Activated naive CD8-positive, alpha-beta T cell treated with anti-CD3 and anti-CD28 coated beads, Interleukin-2, amount 50 U/mL, for 16 hours (primary cell): ENCODE data around the gene YWHAH.
"Not testable (repeated sequence)": the region's sequence is repeated elsewhere in the genome, so short reads cannot be mapped to it uniquely, and the experiment has no call there.

Experiments used
- DNase-seq: peaks from one replicate; pipeline ENCODE4 v3.0.0-alpha.2; 2020; ENCODE audit warnings: low read depth, low spot score

YWHAH gene

GRCh38 chr22:31980628-31981027 lies 36.3 kb downstream of the YWHAH start:
- no peak for DNase-seq

- not testable (repeated sequence) for DNase-seq
Observed at GRCh38 chr22:31981976-31982375, 37.6 kb downstream of the YWHAH start.

- DNase-seq = no peak
Observed at GRCh38 chr22:31983911-31984656, 39.7 kb downstream of the YWHAH start.

GRCh38 chr22:31987218-31987617 lies 42.9 kb downstream of the YWHAH start:
- no peak for DNase-seq

- no peak for DNase-seq
Observed at GRCh38 chr22:31991102-31991839, 46.9 kb downstream of the YWHAH start.

GRCh38 chr22:31995046-31995445 lies 50.7 kb downstream of the YWHAH start:
- no peak for DNase-seq

GRCh38 chr22:31995807-31996206 lies 51.5 kb downstream of the YWHAH start:
- DNase-seq = no peak

- no peak for DNase-seq
Observed at GRCh38 chr22:31998784-31999385, 54.5 kb downstream of the YWHAH start.

- no peak for DNase-seq
Observed at GRCh38 chr22:32000181-32000580, 55.8 kb downstream of the YWHAH start.

- no peak for DNase-seq
Observed at GRCh38 chr22:32005453-32005852, 61.1 kb downstream of the YWHAH start.
